ENCODE measurements around the gene HS6ST2. TPM values are rescaled to one million over a fixed set of nuclear protein-coding genes. Genes with fewer than 3 reads are reported as not detected.

Gene HS6ST2
- total RNA-seq, 1 experiment from 2014 or later: 0.26 TPM

GRCh38 chrX:132986556-132986955, 28.1 kb upstream of the HS6ST2 start:
- DNase-seq (ENCODE audit: low read depth, low spot score): no peak
- in situ Hi-C loops (cut with HindIII; ENCODE audit: low pct_unique_long_range_greater_than_20kb, low sequenced_read_pairs): no loop called here
- H3K4me3 ChIP-seq (ENCODE audit: low read depth in 2 of 2, low read length in 2 of 2): no peak overlapping the region
- ChIA-PET CTCF (no interaction called here), POLR2A (no interaction called here)
- no peaks in the 10 kb centered on the region for H3K4me1 ChIP-seq (ENCODE audit: control insufficient read depth, insufficient read depth, low read length)
- ATAC-seq: no peak
- intact Hi-C loops (cut with micrococcal nuclease; ENCODE audit: unreplicated experiment): no loop called here
- TF ChIP-seq, protein P1, sequence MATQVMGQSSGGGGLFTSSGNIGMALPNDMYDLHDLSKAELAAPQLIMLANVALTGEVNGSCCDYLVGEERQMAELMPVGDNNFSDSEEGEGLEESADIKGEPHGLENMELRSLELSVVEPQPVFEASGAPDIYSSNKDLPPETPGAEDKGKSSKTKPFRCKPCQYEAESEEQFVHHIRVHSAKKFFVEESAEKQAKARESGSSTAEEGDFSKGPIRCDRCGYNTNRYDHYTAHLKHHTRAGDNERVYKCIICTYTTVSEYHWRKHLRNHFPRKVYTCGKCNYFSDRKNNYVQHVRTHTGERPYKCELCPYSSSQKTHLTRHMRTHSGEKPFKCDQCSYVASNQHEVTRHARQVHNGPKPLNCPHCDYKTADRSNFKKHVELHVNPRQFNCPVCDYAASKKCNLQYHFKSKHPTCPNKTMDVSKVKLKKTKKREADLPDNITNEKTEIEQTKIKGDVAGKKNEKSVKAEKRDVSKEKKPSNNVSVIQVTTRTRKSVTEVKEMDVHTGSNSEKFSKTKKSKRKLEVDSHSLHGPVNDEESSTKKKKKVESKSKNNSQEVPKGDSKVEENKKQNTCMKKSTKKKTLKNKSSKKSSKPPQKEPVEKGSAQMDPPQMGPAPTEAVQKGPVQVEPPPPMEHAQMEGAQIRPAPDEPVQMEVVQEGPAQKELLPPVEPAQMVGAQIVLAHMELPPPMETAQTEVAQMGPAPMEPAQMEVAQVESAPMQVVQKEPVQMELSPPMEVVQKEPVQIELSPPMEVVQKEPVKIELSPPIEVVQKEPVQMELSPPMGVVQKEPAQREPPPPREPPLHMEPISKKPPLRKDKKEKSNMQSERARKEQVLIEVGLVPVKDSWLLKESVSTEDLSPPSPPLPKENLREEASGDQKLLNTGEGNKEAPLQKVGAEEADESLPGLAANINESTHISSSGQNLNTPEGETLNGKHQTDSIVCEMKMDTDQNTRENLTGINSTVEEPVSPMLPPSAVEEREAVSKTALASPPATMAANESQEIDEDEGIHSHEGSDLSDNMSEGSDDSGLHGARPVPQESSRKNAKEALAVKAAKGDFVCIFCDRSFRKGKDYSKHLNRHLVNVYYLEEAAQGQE (IDR thresholded peaks at IDR 0.05; ENCODE audit: insufficient read depth in 1 of 2, low read depth in 2 of 2, low read length in 1 of 2): no peak
- TF ChIP-seq SIN3A (IDR thresholded peaks at IDR 0.05; ENCODE audit: borderline replicate concordance, insufficient read depth, low read depth, low read length) (no peak), TCF7L2 (IDR thresholded peaks at IDR 0.05; ENCODE audit: low read depth, low read length) (no peak), POLR2AphosphoS5 (IDR thresholded peaks at IDR 0.05; ENCODE audit: low read depth, low read length) (no peak)
- TF ChIP-seq, protein P2, sequence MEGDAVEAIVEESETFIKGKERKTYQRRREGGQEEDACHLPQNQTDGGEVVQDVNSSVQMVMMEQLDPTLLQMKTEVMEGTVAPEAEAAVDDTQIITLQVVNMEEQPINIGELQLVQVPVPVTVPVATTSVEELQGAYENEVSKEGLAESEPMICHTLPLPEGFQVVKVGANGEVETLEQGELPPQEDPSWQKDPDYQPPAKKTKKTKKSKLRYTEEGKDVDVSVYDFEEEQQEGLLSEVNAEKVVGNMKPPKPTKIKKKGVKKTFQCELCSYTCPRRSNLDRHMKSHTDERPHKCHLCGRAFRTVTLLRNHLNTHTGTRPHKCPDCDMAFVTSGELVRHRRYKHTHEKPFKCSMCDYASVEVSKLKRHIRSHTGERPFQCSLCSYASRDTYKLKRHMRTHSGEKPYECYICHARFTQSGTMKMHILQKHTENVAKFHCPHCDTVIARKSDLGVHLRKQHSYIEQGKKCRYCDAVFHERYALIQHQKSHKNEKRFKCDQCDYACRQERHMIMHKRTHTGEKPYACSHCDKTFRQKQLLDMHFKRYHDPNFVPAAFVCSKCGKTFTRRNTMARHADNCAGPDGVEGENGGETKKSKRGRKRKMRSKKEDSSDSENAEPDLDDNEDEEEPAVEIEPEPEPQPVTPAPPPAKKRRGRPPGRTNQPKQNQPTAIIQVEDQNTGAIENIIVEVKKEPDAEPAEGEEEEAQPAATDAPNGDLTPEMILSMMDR (IDR thresholded peaks at IDR 0.05): no peak
- no peaks in the 10 kb centered on the region for H3K27me3 ChIP-seq (ENCODE audit: control insufficient read depth, insufficient read depth, low read length)
- BruUV-seq (replicated peaks): no TSS peak
- no peaks in the 10 kb centered on the region for H3K9me3 ChIP-seq (ENCODE audit: control insufficient read depth, insufficient read depth, low read depth, low read length)
- no peak overlapping the region for H3K27ac ChIP-seq (ENCODE audit: low read length)
- H3K36me3 ChIP-seq (ENCODE audit: control insufficient read depth, insufficient read depth, low read length): no peaks in the 10 kb centered on the region

DNA sequence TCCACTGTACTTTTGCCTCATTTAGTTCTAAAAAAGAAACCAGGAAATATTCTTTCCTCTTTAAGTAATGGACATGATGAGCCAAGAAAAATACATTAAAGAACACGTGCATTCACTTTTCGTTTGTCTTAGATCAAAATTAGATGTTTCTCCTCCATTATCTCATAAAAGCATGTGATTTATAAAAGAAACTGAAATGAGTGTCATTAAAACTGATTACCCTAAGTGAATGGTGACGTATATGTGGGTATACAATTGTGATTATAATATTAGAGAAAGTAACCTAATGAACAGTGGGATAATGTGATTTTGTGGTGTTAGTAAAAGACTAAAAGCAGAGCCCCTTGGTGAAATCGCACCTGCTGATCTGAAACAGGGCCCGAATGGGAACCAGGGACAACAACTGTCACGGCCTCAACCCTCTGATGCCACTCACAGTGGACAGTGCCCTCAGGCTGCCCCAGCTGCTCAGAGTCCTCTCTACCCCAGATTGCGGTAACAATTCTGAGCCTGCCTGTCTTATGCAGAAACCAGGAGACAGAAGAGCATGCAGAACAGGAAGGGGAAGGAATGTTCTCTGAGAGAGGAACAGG, 25.7 kb upstream of the HS6ST2 start:
- H3K27ac ChIP-seq (ENCODE audit: low read length): no peak overlapping the region
- POLR2A ChIA-PET: no interaction called here
- BruUV-seq (replicated peaks): no TSS peak
- no peaks in the 10 kb centered on the region for H3K27me3 ChIP-seq (ENCODE audit: control insufficient read depth, insufficient read depth, low read length)
- ATAC-seq: no peak
- in situ Hi-C loops (cut with HindIII; ENCODE audit: low pct_unique_long_range_greater_than_20kb, low sequenced_read_pairs): no loop called here
- DNase-seq (ENCODE audit: low read depth, low spot score): no peak
- no peak overlapping the region for H3K4me3 ChIP-seq (ENCODE audit: low read depth in 2 of 2, low read length in 2 of 2)
- intact Hi-C loops (cut with micrococcal nuclease; ENCODE audit: unreplicated experiment): no loop called here
- no peak for TF ChIP-seq POLR2AphosphoS5 (IDR thresholded peaks at IDR 0.05; ENCODE audit: low read depth, low read length)
- TF ChIP-seq TCF7L2 (IDR thresholded peaks at IDR 0.05; ENCODE audit: low read depth, low read length): no peak
- TF ChIP-seq SIN3A (IDR thresholded peaks at IDR 0.05; ENCODE audit: borderline replicate concordance, insufficient read depth, low read depth, low read length): no peak
- TF ChIP-seq, protein P1 (IDR thresholded peaks at IDR 0.05; ENCODE audit: insufficient read depth in 1 of 2, low read depth in 2 of 2, low read length in 1 of 2): no peak
- TF ChIP-seq, protein P2 (IDR thresholded peaks at IDR 0.05): no peak
- CTCF ChIA-PET: no interaction called here
- H3K9me3 ChIP-seq (ENCODE audit: control insufficient read depth, insufficient read depth, low read depth, low read length): no peaks in the 10 kb centered on the region
- no peaks in the 10 kb centered on the region for H3K36me3 ChIP-seq (ENCODE audit: control insufficient read depth, insufficient read depth, low read length)
- no peaks in the 10 kb centered on the region for H3K4me1 ChIP-seq (ENCODE audit: control insufficient read depth, insufficient read depth, low read length)
